ENCODE measurements around the gene ZFYVE21.

The ZFYVE21 gene

GRCh38 chr14:103696070-103696402 lies 19.6 kb upstream of the ZFYVE21 start:
- Histone ChIP-seq H3K79me1 (ENCODE audit: low read depth, low read length) (peaks cover 10% of the 10 kb centered on the region), H4K8ac (ENCODE audit: low read depth, low read length) (no peak overlapping the region), H2BK5ac (ENCODE audit: low read length) (no peak overlapping the region), H3K18ac (ENCODE audit: low read length) (no peak overlapping the region), H2BK120ac (ENCODE audit: low read depth, low read length) (no peak overlapping the region), H3K4me3 (ENCODE audit: low read length in 2 of 2) (no peak overlapping the region), H3K4me2 (ENCODE audit: insufficient read depth, low read length, poor library complexity, severe bottlenecking) (no peak overlapping the region), H2BK15ac (ENCODE audit: low read length) (no peak overlapping the region), H3K23ac (ENCODE audit: low read depth, low read length, poor library complexity) (no peak overlapping the region), H3K27ac (replicated peaks; ENCODE audit: low read length) (no peak overlapping the region), H2AFZ (ENCODE audit: low read length) (no peak overlapping the region), H3K9ac (ENCODE audit: low read depth, low read length, poor library complexity) (no peak overlapping the region), H3K9me3 (replicated peaks in 1 of 2; ENCODE audit: control insufficient read depth in 2 of 2, insufficient read depth in 1 of 2, low read depth in 1 of 2, low read length in 2 of 2) (no peaks in the 10 kb centered on the region), H3K4ac (ENCODE audit: low read length) (no peak overlapping the region), H3K14ac (ENCODE audit: low read length) (peak overlapping the region; percentile 38), H3K27me3 (ENCODE audit: control insufficient read depth in 3 of 3, insufficient read depth in 3 of 3, low read depth in 1 of 3, low read length in 3 of 3) (no peaks in the 10 kb centered on the region), H3K36me3 (replicated peaks in 1 of 2; ENCODE audit: control insufficient read depth in 2 of 2, insufficient read depth in 2 of 2, low read length in 2 of 2) (peaks cover 58 to 91% of the 10 kb centered on the region in 2 donors), H2AK5ac (ENCODE audit: low read depth, low read length) (no peak overlapping the region), H3K4me1 (ENCODE audit: control insufficient read depth in 2 of 2, insufficient read depth in 1 of 2, low read depth in 1 of 2, low read length in 2 of 2) (peaks cover 3 to 9% of the 10 kb centered on the region in 2 donors), H2BK12ac (ENCODE audit: low read length) (no peak overlapping the region), H4K91ac (ENCODE audit: low read depth, low read length, poor library complexity) (no peak overlapping the region)
- no CpG with 5 or more reads among the region's 13 CpGs for WGBS, 2 donors (ENCODE audit: extremely low coverage in 2 of 2, insufficient read length in 2 of 2, insufficient replicate concordance in 1 of 2)
- no peak for DNase-seq (ENCODE audit: low spot score)

- Histone ChIP-seq H3K27me3 (ENCODE audit: control insufficient read depth in 3 of 3, insufficient read depth in 3 of 3, low read depth in 1 of 3, low read length in 3 of 3) (no peaks in the 10 kb centered on the region), H4K8ac (ENCODE audit: low read depth, low read length) (no peak overlapping the region), H3K4me1 (ENCODE audit: control insufficient read depth in 2 of 2, insufficient read depth in 1 of 2, low read depth in 1 of 2, low read length in 2 of 2) (peaks cover 3 to 9% of the 10 kb centered on the region in 2 donors), H3K36me3 (replicated peaks in 1 of 2; ENCODE audit: control insufficient read depth in 2 of 2, insufficient read depth in 2 of 2, low read length in 2 of 2) (peaks cover 60 to 94% of the 10 kb centered on the region in 2 donors), H2BK12ac (ENCODE audit: low read length) (no peak overlapping the region), H3K4ac (ENCODE audit: low read length) (no peak overlapping the region), H3K14ac (ENCODE audit: low read length) (no peak overlapping the region), H3K18ac (ENCODE audit: low read length) (no peak overlapping the region), H4K91ac (ENCODE audit: low read depth, low read length, poor library complexity) (no peak overlapping the region), H3K27ac (replicated peaks; ENCODE audit: low read length) (no peak overlapping the region), H3K9ac (ENCODE audit: low read depth, low read length, poor library complexity) (no peak overlapping the region), H3K4me3 (ENCODE audit: low read length in 2 of 2) (no peak overlapping the region), H2AFZ (ENCODE audit: low read length) (no peak overlapping the region), H2BK5ac (ENCODE audit: low read length) (no peak overlapping the region), H2BK120ac (ENCODE audit: low read depth, low read length) (no peak overlapping the region), H3K4me2 (ENCODE audit: insufficient read depth, low read length, poor library complexity, severe bottlenecking) (no peak overlapping the region), H3K79me1 (ENCODE audit: low read depth, low read length) (peaks cover 11% of the 10 kb centered on the region), H3K23ac (ENCODE audit: low read depth, low read length, poor library complexity) (no peak overlapping the region), H3K9me3 (replicated peaks in 1 of 2; ENCODE audit: control insufficient read depth in 2 of 2, insufficient read depth in 1 of 2, low read depth in 1 of 2, low read length in 2 of 2) (no peaks in the 10 kb centered on the region), H2BK15ac (ENCODE audit: low read length) (no peak overlapping the region), H2AK5ac (ENCODE audit: low read depth, low read length) (no peak overlapping the region)
- DNase-seq (ENCODE audit: low spot score) = no peak
- no CpG with 5 or more reads among the region's 17 CpGs for WGBS, 2 donors (ENCODE audit: extremely low coverage in 2 of 2, insufficient read length in 2 of 2, insufficient replicate concordance in 1 of 2)
Measured at GRCh38 chr14:103696466-103697071, 19.0 kb upstream of the ZFYVE21 start.

- H3K4me1 ChIP-seq (ENCODE audit: control insufficient read depth in 2 of 2, insufficient read depth in 1 of 2, low read depth in 1 of 2, low read length in 2 of 2) = peaks cover 3 to 9% of the 10 kb centered on the region in 2 donors
- H3K23ac ChIP-seq (ENCODE audit: low read depth, low read length, poor library complexity) = no peak overlapping the region
- H2BK120ac ChIP-seq (ENCODE audit: low read depth, low read length) = no peak overlapping the region
- H2BK12ac ChIP-seq (ENCODE audit: low read length) = no peak overlapping the region
- no peak overlapping the region for H2AFZ ChIP-seq (ENCODE audit: low read length)
- no peak overlapping the region for H2BK15ac ChIP-seq (ENCODE audit: low read length)
- H3K4ac ChIP-seq (ENCODE audit: low read length) = no peak overlapping the region
- H3K79me1 ChIP-seq (ENCODE audit: low read depth, low read length) = peaks cover 10% of the 10 kb centered on the region
- H3K4me2 ChIP-seq (ENCODE audit: insufficient read depth, low read length, poor library complexity, severe bottlenecking) = no peak overlapping the region
- no peak overlapping the region for H3K18ac ChIP-seq (ENCODE audit: low read length)
- H2AK5ac ChIP-seq (ENCODE audit: low read depth, low read length) = no peak overlapping the region
- DNase-seq (ENCODE audit: low spot score) = no peak
- no peak overlapping the region for H3K4me3 ChIP-seq (ENCODE audit: low read length in 2 of 2)
- no peak overlapping the region for H3K9ac ChIP-seq (ENCODE audit: low read depth, low read length, poor library complexity)
- H3K36me3 ChIP-seq (replicated peaks in 1 of 2; ENCODE audit: control insufficient read depth in 2 of 2, insufficient read depth in 2 of 2, low read length in 2 of 2) = peaks cover 60 to 96% of the 10 kb centered on the region in 2 donors
- no peak overlapping the region for H4K91ac ChIP-seq (ENCODE audit: low read depth, low read length, poor library complexity)
- no CpG with 5 or more reads among the region's 3 CpGs for WGBS, 2 donors (ENCODE audit: extremely low coverage in 2 of 2, insufficient read length in 2 of 2, insufficient replicate concordance in 1 of 2)
- H4K8ac ChIP-seq (ENCODE audit: low read depth, low read length) = no peak overlapping the region
- H3K27me3 ChIP-seq (ENCODE audit: control insufficient read depth in 3 of 3, insufficient read depth in 3 of 3, low read depth in 1 of 3, low read length in 3 of 3) = no peaks in the 10 kb centered on the region
- H3K27ac ChIP-seq (replicated peaks; ENCODE audit: low read length) = no peak overlapping the region
- no peak overlapping the region for H2BK5ac ChIP-seq (ENCODE audit: low read length)
- H3K9me3 ChIP-seq (replicated peaks in 1 of 2; ENCODE audit: control insufficient read depth in 2 of 2, insufficient read depth in 1 of 2, low read depth in 1 of 2, low read length in 2 of 2) = no peaks in the 10 kb centered on the region
- H3K14ac ChIP-seq (ENCODE audit: low read length) = no peak overlapping the region
Measured at GRCh38 chr14:103697206-103697602, 18.4 kb upstream of the ZFYVE21 start.

GRCh38 chr14:103697603-103698379 lies 17.8 kb upstream of the ZFYVE21 start:
- Histone ChIP-seq H3K4me2 (ENCODE audit: insufficient read depth, low read length, poor library complexity, severe bottlenecking) (no peak overlapping the region), H3K4ac (ENCODE audit: low read length) (no peak overlapping the region), H3K4me3 (ENCODE audit: low read length in 2 of 2) (no peak overlapping the region), H3K23ac (ENCODE audit: low read depth, low read length, poor library complexity) (peak overlapping the region; percentile 85), H2AFZ (ENCODE audit: low read length) (no peak overlapping the region), H2BK5ac (ENCODE audit: low read length) (no peak overlapping the region), H2AK5ac (ENCODE audit: low read depth, low read length) (no peak overlapping the region), H4K8ac (ENCODE audit: low read depth, low read length) (peak overlapping the region; percentile 43), H3K14ac (ENCODE audit: low read length) (no peak overlapping the region), H3K36me3 (replicated peaks in 1 of 2; ENCODE audit: control insufficient read depth in 2 of 2, insufficient read depth in 2 of 2, low read length in 2 of 2) (peaks cover 63 to 96% of the 10 kb centered on the region in 2 donors), H2BK120ac (ENCODE audit: low read depth, low read length) (no peak overlapping the region), H4K91ac (ENCODE audit: low read depth, low read length, poor library complexity) (no peak overlapping the region), H2BK12ac (ENCODE audit: low read length) (no peak overlapping the region), H2BK15ac (ENCODE audit: low read length) (no peak overlapping the region), H3K9me3 (replicated peaks in 1 of 2; ENCODE audit: control insufficient read depth in 2 of 2, insufficient read depth in 1 of 2, low read depth in 1 of 2, low read length in 2 of 2) (no peaks in the 10 kb centered on the region), H3K27me3 (ENCODE audit: control insufficient read depth in 3 of 3, insufficient read depth in 3 of 3, low read depth in 1 of 3, low read length in 3 of 3) (no peaks in the 10 kb centered on the region), H3K79me1 (ENCODE audit: low read depth, low read length) (peaks cover 9% of the 10 kb centered on the region), H3K4me1 (ENCODE audit: control insufficient read depth in 2 of 2, insufficient read depth in 1 of 2, low read depth in 1 of 2, low read length in 2 of 2) (peaks cover 3 to 13% of the 10 kb centered on the region in 2 donors), H3K18ac (ENCODE audit: low read length) (peak overlapping the region; percentile 38), H3K27ac (replicated peaks; ENCODE audit: low read length) (no peak overlapping the region), H3K9ac (ENCODE audit: low read depth, low read length, poor library complexity) (no peak overlapping the region)
- DNase-seq (ENCODE audit: low spot score) = no peak
- no CpG with 5 or more reads among the region's 14 CpGs for WGBS, 2 donors (ENCODE audit: extremely low coverage in 2 of 2, insufficient read length in 2 of 2, insufficient replicate concordance in 1 of 2)
